ENCODE data around the gene ODC1. TPM values are rescaled to one million over a fixed set of nuclear protein-coding genes. Genes with fewer than 3 reads are reported as not detected.
A peak's percentile ranks its signal among the peaks of the same experiment; 100 is the strongest.

ODC1 gene
- total RNA-seq, result 82.8 TPM

DNA sequence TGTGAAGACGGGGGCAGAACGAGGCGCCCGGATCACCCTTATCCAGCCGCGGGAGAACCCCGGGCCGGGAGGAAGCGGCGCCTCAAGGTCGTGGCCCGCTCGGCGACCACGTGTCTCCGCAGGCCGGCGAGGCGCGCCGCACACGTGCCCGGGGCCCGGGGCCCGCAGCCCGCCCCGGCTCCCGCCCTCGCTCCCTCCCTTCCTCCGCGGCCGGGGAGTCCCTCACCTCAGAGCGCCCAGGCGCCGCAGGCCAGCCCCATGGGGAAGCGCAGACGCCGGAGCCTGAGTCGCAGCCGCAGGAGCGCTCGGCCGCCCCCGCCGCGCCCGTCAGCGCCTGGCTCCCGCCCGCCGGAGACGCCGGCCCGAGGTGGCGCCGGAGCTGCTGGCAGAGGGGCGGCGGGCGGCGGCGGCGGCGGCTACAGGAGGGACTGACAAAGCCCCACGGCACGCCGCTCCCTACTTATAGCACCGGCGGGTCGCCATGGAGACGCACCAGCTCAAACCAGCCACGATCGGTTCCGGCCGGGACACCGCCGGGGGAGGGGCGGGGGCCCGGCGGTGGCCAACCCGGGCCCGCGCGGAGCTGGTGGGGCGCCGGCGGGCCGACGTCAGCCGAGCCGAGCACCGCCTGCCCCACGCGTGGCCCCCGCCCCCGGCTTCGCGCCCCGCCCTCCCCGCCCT, at the start of gene ODC1:
Gene ODC1 (minus strand): TSS at position 433 of the 681 bp plus-strand sequence. CDS start 3,295 bp downstream, outside the sequence.
- peak; percentile 88 to 98 for DNase-seq (ENCODE audit: low spot score in 2 of 2)
- Histone ChIP-seq H3K27ac (peak within 1 kb of the TSS; percentile 92 to 96), H3K36me3 (peaks cover 7 to 16% of the 10 kb centered on the region in 2 donors), H3K27me3 (no peaks in the 10 kb centered on the region), H3K4me3 (peak within 1 kb of the TSS; percentile 70 to 83), H3K4me1 (peaks cover 7 to 33% of the 10 kb centered on the region in 2 donors), H3K9me3 (no peaks in the 10 kb centered on the region)
- no peak for TF ChIP-seq CTCF (IDR thresholded peaks at IDR 0.05)
- intact Hi-C loops (cut with DNase I), result loop anchor here (1.0 to 10.0 kb wide), 7 partner anchors 43 to 959 kb away; partner anchors contain the start of genes CYS1, HPCAL1, PDIA6 and SLC66A3

- Histone ChIP-seq H3K4me1 (no peaks in the 10 kb centered on the region), H3K9me3 (no peaks in the 10 kb centered on the region), H3K4me3 (no peak overlapping the region), H3K36me3 (no peaks in the 10 kb centered on the region), H3K27me3 (no peaks in the 10 kb centered on the region), H3K27ac (no peak overlapping the region)
- intact Hi-C loops (cut with DNase I), result no loop called here
- no peak for DNase-seq (ENCODE audit: low spot score in 2 of 2)
- TF ChIP-seq CTCF (IDR thresholded peaks at IDR 0.05), result no peak
Observed at GRCh38 chr2:10497797-10498251, 49.7 kb upstream of the ODC1 start.

DNA sequence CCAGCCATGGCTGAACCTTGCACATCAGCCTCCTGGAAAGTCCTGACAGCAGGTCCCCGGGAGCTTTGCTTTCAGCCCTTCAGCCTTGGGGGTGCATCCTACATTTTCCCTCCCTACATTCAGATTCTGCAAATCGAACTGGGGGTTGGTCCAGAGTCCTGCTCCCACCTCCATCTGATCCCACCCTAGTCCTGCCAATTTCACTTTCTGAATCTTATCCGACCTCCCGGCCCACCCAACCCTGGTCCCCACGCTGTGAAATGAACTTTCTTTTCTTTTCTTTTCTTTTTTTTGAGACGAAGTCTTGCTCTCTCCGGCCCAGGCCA, 47.8 kb upstream of the ODC1 start:
- no peak overlapping the region for H3K27ac ChIP-seq
- no peak for TF ChIP-seq CTCF (IDR thresholded peaks at IDR 0.05)
- no peak overlapping the region for H3K4me3 ChIP-seq
- H3K4me1 ChIP-seq, result no peaks in the 10 kb centered on the region
- H3K36me3 ChIP-seq, result no peaks in the 10 kb centered on the region
- H3K9me3 ChIP-seq, result peaks cover 0 to 7% of the 10 kb centered on the region in 2 donors
- H3K27me3 ChIP-seq, result no peaks in the 10 kb centered on the region
- intact Hi-C loops (cut with DNase I), result no loop called here
- no peak for DNase-seq (ENCODE audit: low spot score in 2 of 2)

DNA sequence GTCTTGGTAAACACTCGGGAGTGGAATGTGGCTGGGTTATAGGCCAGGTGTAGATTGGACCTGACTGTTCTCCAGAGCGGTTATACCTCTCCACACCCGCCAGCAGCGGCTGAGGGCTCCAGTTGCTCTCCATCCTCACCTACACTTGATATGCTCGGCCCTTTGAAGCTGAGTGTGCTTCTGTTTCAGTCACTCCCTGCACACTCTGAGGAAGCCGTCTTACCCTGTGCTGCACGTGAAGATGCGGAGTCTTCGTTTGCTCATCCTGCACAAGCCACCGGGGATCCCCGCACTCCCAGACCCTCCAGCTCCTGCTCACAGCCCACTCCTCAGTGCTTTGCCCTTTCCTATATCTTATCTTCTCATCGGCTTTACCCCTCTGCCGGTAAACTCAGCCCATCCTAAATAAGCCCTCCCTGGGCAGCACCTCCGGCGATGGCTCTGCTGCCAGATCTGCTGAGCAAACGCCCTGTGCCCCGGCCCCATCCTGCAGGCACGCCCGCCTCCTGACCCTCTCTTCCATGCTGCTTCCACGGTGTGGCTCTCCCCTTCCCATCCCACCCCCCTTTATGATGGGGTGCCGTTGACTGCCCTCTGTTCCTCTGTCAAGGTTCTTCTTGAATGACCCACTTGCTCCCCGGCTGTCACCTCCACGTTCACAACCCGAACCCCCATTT, 47.3 kb upstream of the ODC1 start:
- no peak for DNase-seq (ENCODE audit: low spot score in 2 of 2)
- Histone ChIP-seq H3K9me3 (peaks cover 0 to 7% of the 10 kb centered on the region in 2 donors), H3K27ac (no peak overlapping the region), H3K36me3 (no peaks in the 10 kb centered on the region), H3K27me3 (no peaks in the 10 kb centered on the region), H3K4me3 (no peak overlapping the region), H3K4me1 (no peaks in the 10 kb centered on the region)
- no peak for TF ChIP-seq CTCF (IDR thresholded peaks at IDR 0.05)
- intact Hi-C loops (cut with DNase I), result no loop called here

DNA sequence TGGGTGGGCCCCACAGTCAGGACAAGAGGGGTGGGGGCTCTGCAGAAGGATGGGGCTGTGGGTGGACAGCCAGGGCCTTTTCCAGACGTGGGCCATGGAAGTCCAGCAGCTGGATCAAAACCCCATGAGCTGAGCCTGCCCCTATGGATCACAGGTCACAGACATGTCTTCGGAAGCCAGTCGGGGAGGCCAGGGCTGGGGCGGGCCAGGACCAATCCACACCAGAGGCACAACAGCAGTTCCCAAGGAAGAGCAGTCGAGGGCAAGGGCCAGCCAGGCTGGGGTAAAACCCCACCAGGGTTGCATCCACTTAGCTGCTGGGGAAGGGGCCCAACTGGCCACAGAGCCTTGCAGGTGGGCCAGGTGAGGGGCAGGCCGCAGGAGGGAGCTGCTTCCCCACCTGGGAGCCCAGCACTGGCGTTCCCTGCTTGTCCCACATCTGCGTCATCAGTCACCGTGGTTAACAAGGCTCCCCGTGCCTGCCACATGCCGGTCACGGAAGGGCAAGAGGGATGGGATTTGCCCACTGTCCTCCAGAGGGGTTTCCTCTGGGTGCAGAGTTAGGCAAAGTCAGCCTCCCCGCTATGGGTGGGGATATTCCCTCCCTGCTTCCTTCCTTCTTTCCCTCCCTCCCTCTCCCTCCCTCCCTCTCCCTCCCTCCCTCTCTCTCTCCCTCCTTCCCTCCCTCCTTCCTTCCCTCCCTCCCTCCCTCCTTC, 46.4 kb upstream of the ODC1 start:
- Histone ChIP-seq H3K9me3 (peaks cover 0 to 7% of the 10 kb centered on the region in 2 donors), H3K27ac (no peak overlapping the region), H3K4me1 (no peaks in the 10 kb centered on the region), H3K4me3 (no peak overlapping the region), H3K36me3 (no peaks in the 10 kb centered on the region), H3K27me3 (no peaks in the 10 kb centered on the region)
- DNase-seq (ENCODE audit: low spot score in 2 of 2), result no peak
- no peak for TF ChIP-seq CTCF (IDR thresholded peaks at IDR 0.05)
- intact Hi-C loops (cut with DNase I), result no loop called here

Data from ascending aorta (tissue), 2 donors.